ENCODE measurements around the gene PKP4. TPM values are rescaled to one million over a fixed set of nuclear protein-coding genes. Genes with fewer than 3 reads are reported as not detected.
A peak's percentile ranks its signal among the peaks of the same experiment; 100 is the strongest.

Gene PKP4
- total RNA-seq, 1 donor from 2014 or later = 62.9 TPM

DNA sequence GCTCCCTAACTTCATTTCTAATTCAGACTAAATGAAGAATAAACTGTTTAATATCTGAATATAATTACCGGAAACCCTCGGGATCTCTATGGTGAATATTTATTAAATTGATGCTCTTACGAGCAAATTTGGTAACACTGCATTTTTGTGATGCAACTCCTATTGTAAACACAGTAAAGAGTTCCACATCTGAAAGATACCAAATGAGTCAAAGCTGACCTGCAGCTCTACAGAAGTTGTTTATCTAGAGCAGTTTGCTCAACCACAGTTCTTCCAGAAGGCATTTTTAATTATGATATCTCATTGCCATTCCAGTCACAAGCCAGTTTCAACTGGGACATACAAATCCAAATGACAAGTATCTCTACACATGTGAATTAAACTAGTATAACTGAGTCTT is 129.7 kb downstream of the PKP4 start:
- Mint-ChIP-seq H3K27me3 (no peaks in the 10 kb centered on the region), H3K36me3 (ENCODE audit: insufficient read depth) (peaks cover 4% of the 10 kb centered on the region), H3K27ac (no peak overlapping the region), H3K4me3 (ENCODE audit: low read depth) (no peak overlapping the region), H3K9me3 (ENCODE audit: low read depth) (no peaks in the 10 kb centered on the region), H3K4me1 (ENCODE audit: low read depth) (peaks cover 2% of the 10 kb centered on the region)
- DNase-seq (ENCODE audit: low spot score, unreplicated experiment) = no peak
- TF ChIP-seq, protein P1, sequence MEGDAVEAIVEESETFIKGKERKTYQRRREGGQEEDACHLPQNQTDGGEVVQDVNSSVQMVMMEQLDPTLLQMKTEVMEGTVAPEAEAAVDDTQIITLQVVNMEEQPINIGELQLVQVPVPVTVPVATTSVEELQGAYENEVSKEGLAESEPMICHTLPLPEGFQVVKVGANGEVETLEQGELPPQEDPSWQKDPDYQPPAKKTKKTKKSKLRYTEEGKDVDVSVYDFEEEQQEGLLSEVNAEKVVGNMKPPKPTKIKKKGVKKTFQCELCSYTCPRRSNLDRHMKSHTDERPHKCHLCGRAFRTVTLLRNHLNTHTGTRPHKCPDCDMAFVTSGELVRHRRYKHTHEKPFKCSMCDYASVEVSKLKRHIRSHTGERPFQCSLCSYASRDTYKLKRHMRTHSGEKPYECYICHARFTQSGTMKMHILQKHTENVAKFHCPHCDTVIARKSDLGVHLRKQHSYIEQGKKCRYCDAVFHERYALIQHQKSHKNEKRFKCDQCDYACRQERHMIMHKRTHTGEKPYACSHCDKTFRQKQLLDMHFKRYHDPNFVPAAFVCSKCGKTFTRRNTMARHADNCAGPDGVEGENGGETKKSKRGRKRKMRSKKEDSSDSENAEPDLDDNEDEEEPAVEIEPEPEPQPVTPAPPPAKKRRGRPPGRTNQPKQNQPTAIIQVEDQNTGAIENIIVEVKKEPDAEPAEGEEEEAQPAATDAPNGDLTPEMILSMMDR (IDR thresholded peaks at IDR 0.05; ENCODE audit: unreplicated experiment) = no peak

GRCh38 chr2:158589303-158589702 is 132.6 kb downstream of the PKP4 start:
- Mint-ChIP-seq H3K4me1 (ENCODE audit: low read depth) (no peaks in the 10 kb centered on the region), H3K9me3 (ENCODE audit: low read depth) (no peaks in the 10 kb centered on the region), H3K36me3 (ENCODE audit: insufficient read depth) (peaks cover 2% of the 10 kb centered on the region), H3K4me3 (ENCODE audit: low read depth) (no peak overlapping the region), H3K27ac (no peak overlapping the region), H3K27me3 (no peaks in the 10 kb centered on the region)
- DNase-seq (ENCODE audit: low spot score, unreplicated experiment) = no peak
- TF ChIP-seq, protein P1 (IDR thresholded peaks at IDR 0.05; ENCODE audit: unreplicated experiment) = no peak

DNA sequence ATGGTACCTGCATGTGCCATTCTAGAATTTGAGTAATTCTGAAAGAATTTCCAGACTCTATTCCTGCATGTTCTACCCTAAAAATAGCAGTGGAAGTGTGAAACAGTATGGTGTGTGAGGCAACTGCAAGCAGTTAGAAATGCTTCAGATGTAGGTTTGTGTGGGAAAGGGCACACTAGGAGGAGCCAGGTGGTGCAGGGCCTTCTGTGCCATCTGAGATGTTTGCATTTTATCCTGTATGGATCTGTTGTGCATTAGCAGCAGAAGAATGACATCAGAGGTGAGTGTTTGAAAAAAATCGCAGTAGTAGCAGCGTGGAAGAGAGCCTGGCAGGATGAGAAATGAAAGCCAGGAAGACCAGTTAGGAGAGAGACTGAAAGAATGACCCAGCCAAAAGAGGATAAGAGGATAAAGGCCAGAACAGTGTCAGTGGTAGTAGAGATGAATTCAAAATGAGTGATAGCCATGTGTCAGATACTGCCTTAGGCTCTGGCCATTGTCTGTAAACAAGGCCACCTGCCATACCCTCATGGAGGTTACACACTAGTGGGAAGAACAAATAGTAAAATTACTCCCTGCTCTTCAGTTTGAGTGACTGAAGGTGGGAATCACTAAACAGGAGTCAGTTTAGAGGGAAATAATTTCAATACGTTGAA is 142.2 kb downstream of the PKP4 start:
- Mint-ChIP-seq H3K4me3 (ENCODE audit: low read depth) (no peak overlapping the region), H3K36me3 (ENCODE audit: insufficient read depth) (no peaks in the 10 kb centered on the region), H3K27ac (peak overlapping the region; percentile 6), H3K27me3 (no peaks in the 10 kb centered on the region), H3K9me3 (ENCODE audit: low read depth) (no peaks in the 10 kb centered on the region), H3K4me1 (ENCODE audit: low read depth) (peaks cover 15% of the 10 kb centered on the region)
- DNase-seq (ENCODE audit: low spot score, unreplicated experiment) = no peak
- TF ChIP-seq, protein P1 (IDR thresholded peaks at IDR 0.05; ENCODE audit: unreplicated experiment) = no peak

DNA sequence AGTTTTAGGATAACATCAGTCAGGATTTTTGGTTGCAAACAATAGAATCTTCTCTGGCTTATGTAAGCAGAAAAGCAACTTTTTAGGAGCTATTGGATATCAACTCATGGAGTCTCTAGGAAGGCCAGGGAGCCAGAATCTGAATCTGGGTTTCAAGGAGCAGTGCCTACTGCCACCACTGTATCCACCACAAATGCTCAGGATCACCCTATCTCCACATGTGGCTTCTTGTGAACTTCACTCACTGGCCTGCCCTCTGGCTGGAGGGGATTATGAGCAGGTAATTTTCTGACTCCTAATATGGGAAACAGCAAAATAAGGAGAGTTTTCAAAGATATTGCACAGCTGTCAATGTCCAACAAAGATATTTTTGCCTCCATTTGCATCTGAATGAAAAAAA is 142.9 kb downstream of the PKP4 start:
- no peak overlapping the region for H3K27ac Mint-ChIP-seq
- H3K36me3 Mint-ChIP-seq (ENCODE audit: insufficient read depth) = no peaks in the 10 kb centered on the region
- no peaks in the 10 kb centered on the region for H3K9me3 Mint-ChIP-seq (ENCODE audit: low read depth)
- H3K27me3 Mint-ChIP-seq = no peaks in the 10 kb centered on the region
- TF ChIP-seq, protein P1 (IDR thresholded peaks at IDR 0.05; ENCODE audit: unreplicated experiment) = no peak
- peaks cover 13% of the 10 kb centered on the region for H3K4me1 Mint-ChIP-seq (ENCODE audit: low read depth)
- DNase-seq (ENCODE audit: low spot score, unreplicated experiment) = no peak
- H3K4me3 Mint-ChIP-seq (ENCODE audit: low read depth) = no peak overlapping the region

DNA sequence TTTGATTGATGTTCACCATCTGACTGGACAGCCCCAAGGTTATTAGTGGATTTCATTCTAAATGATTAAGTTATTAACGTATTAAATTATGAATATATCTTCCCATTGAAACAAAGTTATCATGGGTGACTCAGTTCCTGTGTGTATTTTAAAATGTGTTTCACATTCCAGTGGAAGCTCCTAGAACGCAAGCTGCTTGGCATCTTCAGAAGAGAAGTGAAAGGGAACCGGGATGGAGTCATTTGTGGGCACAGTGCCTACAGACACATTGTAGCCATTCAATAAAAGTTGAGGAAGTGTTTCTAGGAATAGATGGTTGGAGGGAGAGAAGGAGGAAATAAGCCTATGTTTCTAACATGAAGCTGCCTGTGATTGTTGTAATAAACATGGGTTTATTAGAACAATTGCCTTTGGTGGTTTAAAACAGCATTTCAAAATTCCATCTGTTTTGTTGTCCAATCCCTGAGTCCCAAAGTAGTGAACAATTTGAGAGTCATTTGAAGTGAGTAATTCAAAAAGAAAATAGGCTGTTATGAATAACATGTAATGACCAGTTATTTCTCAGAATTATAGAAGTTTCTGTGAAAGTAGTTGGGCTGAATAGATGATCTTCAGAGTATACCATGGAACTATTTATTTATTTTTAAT is 143.5 kb downstream of the PKP4 start:
- Mint-ChIP-seq H3K4me3 (ENCODE audit: low read depth) (no peak overlapping the region), H3K36me3 (ENCODE audit: insufficient read depth) (no peaks in the 10 kb centered on the region), H3K4me1 (ENCODE audit: low read depth) (peaks cover 10% of the 10 kb centered on the region), H3K9me3 (ENCODE audit: low read depth) (no peaks in the 10 kb centered on the region), H3K27me3 (no peaks in the 10 kb centered on the region), H3K27ac (peak overlapping the region; percentile 57)
- no peak for DNase-seq (ENCODE audit: low spot score, unreplicated experiment)
- TF ChIP-seq, protein P1 (IDR thresholded peaks at IDR 0.05; ENCODE audit: unreplicated experiment) = no peak
